ENCODE results near the gene LRRC71. TPM values are rescaled to one million over a fixed set of nuclear protein-coding genes. Genes with fewer than 3 reads are reported as not detected.

LRRC71 gene
- polyA plus RNA-seq, 1 of the 3 experiments (the other 2 are of a cell fraction) = 0.03 TPM

- no peaks in the 10 kb centered on the region for H3K9me2 ChIP-seq
- peak; percentile 40 for TF ChIP-seq CTCF (IDR thresholded peaks at IDR 0.05)
- no peak for TF ChIP-seq TCF12 (IDR thresholded peaks at IDR 0.05)
- TF ChIP-seq RAD21 (IDR thresholded peaks at IDR 0.05; ENCODE audit: low read length) = peak; percentile 49
- H3K79me2 ChIP-seq (ENCODE audit: insufficient read depth) = no peaks in the 10 kb centered on the region
- H3K4me3 ChIP-seq (ENCODE audit: low read depth in 2 of 2, low read length in 1 of 2) = no peak overlapping the region
- ChIA-PET CTCF (interaction anchor here (0.6 to 1.5 kb wide), 4 partner anchors 13 to 112 kb away, joined by 3 read pairs; no protein-coding TSS in a partner anchor), POLR2A (no interaction called here)
- no peaks in the 10 kb centered on the region for H4K20me1 ChIP-seq (ENCODE audit: insufficient read depth)
- peaks cover 32 to 85% of the 10 kb centered on the region in 2 experiments for H3K36me3 ChIP-seq (replicated peaks in 1 of 2; ENCODE audit: control insufficient read depth in 1 of 2, insufficient read depth in 2 of 2, low read length in 1 of 2)
- no peaks in the 10 kb centered on the region for H3K9me3 ChIP-seq
- WGBS (ENCODE audit: low lambda C conversion rate) = 64% methylated on average over 4 of the region's 4 CpGs
- H3K4me1 ChIP-seq (ENCODE audit: control insufficient read depth in 1 of 2, insufficient read depth in 2 of 2, low read depth in 1 of 2, low read length in 1 of 2) = peaks cover 0 to 7% of the 10 kb centered on the region in 2 experiments; a peak in 2 of 4 replicates
- no peak for DNase-seq
- no peak overlapping the region for H3K27ac ChIP-seq (ENCODE audit: low read depth in 2 of 2, low read length in 1 of 2)
- H3K9ac ChIP-seq = no peak overlapping the region
- no peaks in the 10 kb centered on the region for H3K27me3 ChIP-seq (ENCODE audit: insufficient read depth)
- no peak overlapping the region for H3K4me2 ChIP-seq
- H2AFZ ChIP-seq (ENCODE audit: low read depth) = no peak overlapping the region
- H3F3A ChIP-seq (replicated peaks; ENCODE audit: insufficient read depth) = no peaks in the 10 kb centered on the region
These were observed 41.3 kb downstream of the LRRC71 start for GRCh38 chr1:156961709-156962108.

- peaks cover 0 to 2% of the 10 kb centered on the region in 2 experiments; a peak in 2 of 4 replicates for H3K4me1 ChIP-seq (ENCODE audit: control insufficient read depth in 1 of 2, insufficient read depth in 2 of 2, low read depth in 1 of 2, low read length in 1 of 2)
- ChIA-PET POLR2A (no interaction called here), CTCF (interaction anchor here (1.6 kb wide), 1 partner anchor 73 kb away, joined by 4 read pairs; no protein-coding TSS in a partner anchor)
- no peak overlapping the region for H3K27ac ChIP-seq (ENCODE audit: low read depth in 2 of 2, low read length in 1 of 2)
- 88% methylated on average over 3 of the region's 3 CpGs for WGBS (ENCODE audit: low lambda C conversion rate)
- no peaks in the 10 kb centered on the region for H3K27me3 ChIP-seq (ENCODE audit: insufficient read depth)
- H3K36me3 ChIP-seq (replicated peaks in 1 of 2; ENCODE audit: control insufficient read depth in 1 of 2, insufficient read depth in 2 of 2, low read length in 1 of 2) = peaks cover 29 to 87% of the 10 kb centered on the region in 2 experiments
- DNase-seq = no peak
- no peaks in the 10 kb centered on the region for H3F3A ChIP-seq (replicated peaks; ENCODE audit: insufficient read depth)
- no peak overlapping the region for H3K9ac ChIP-seq
- H3K9me2 ChIP-seq = no peaks in the 10 kb centered on the region
- no peak overlapping the region for H3K4me3 ChIP-seq (ENCODE audit: low read depth in 2 of 2, low read length in 1 of 2)
- no peaks in the 10 kb centered on the region for H3K79me2 ChIP-seq (ENCODE audit: insufficient read depth)
- no peaks in the 10 kb centered on the region for H3K9me3 ChIP-seq
- no peak overlapping the region for H2AFZ ChIP-seq (ENCODE audit: low read depth)
- H3K4me2 ChIP-seq = no peak overlapping the region
- H4K20me1 ChIP-seq (ENCODE audit: insufficient read depth) = no peaks in the 10 kb centered on the region
- TF ChIP-seq SIN3A (IDR thresholded peaks at IDR 0.05; ENCODE audit: borderline replicate concordance, low read depth, low read length) = no peak
- TF ChIP-seq CHD2 (IDR thresholded peaks at IDR 0.05; ENCODE audit: low read length, partially characterized antibody) = no peak
- TF ChIP-seq ZBTB33 (IDR thresholded peaks at IDR 0.05; ENCODE audit: borderline replicate concordance, low read depth) = no peak
- no peak for TF ChIP-seq RCOR1 (IDR thresholded peaks at IDR 0.05; ENCODE audit: low read length)
- TF ChIP-seq CTCF (IDR thresholded peaks at IDR 0.05) = no peak
- TF ChIP-seq RFX5 (IDR thresholded peaks at IDR 0.05; ENCODE audit: low read length) = no peak
- TF ChIP-seq EZH2phosphoT487 (IDR thresholded peaks at IDR 0.05; ENCODE audit: borderline replicate concordance, low read depth) = no peak
- TF ChIP-seq POLR2AphosphoS5 (IDR thresholded peaks at IDR 0.05; ENCODE audit: low read depth, low read length) = no peak
- TF ChIP-seq GATA2 (CRISPR knock-in tag; IDR thresholded peaks at IDR 0.05) = no peak
- TF ChIP-seq PBX3 (IDR thresholded peaks at IDR 0.05) = no peak
- TF ChIP-seq TAF1 (IDR thresholded peaks at IDR 0.05; ENCODE audit: borderline replicate concordance, low read depth, low read length) = no peak
- TF ChIP-seq USF1 (IDR thresholded peaks at IDR 0.05; ENCODE audit: borderline replicate concordance, low read depth) = no peak
- TF ChIP-seq MAX (IDR thresholded peaks at IDR 0.05; ENCODE audit: low read depth) = no peak
- TF ChIP-seq JUND (IDR thresholded peaks at IDR 0.05) = no peak
- no peak for TF ChIP-seq EP300 (IDR thresholded peaks at IDR 0.05; ENCODE audit: borderline replicate concordance in 1 of 2, low read depth in 1 of 2, low read length in 1 of 2)
These were observed 43.2 kb downstream of the LRRC71 start for GRCh38 chr1:156963621-156964020.
